OCI-LY7 (cell line): ENCODE results near the gene SHLD1.

Source experiments
- EZH2phosphoT487 ChIP-seq: fragments of 200-600 bp; sonication (generic); IDR thresholded peaks from 2 replicates; pipeline ENCODE4 v1.6.1; 2018; ENCODE audit warnings: low read depth, borderline replicate concordance, mild to moderate bottlenecking, mixed run types, antibody characterized with exemption, low read length, moderate library complexity, mixed read lengths
- TF ChIP-seq, protein P1 (sequence below): fragments of 200-600 bp; sonication (generic); conservative IDR thresholded peaks from 2 replicates; pipeline ENCODE4 v1.5.1; 2014; ENCODE audit warnings: mild to moderate bottlenecking, antibody characterized with exemption, low read length, moderate library complexity, mixed read lengths

DNA sequence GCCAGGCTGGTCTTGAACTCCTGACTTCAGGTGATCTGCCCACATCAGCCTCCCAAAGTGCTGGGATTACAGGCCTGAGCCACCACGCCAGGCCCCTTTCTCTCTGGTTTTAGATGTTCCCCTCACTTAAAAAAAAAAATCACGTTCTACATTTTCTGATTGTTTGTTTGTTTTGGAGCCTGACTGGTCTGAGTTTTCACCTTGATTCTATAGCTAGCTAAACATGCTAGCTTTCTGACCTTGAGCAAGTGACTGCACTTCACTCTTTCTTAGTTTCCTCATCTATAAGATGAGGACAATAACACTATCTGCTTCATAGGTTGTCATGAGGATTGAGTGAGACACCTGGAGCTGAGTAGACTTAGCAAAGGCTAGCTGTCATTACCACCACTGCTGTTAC is 43.7 kb downstream of the SHLD1 start:
- TF ChIP-seq, protein P1, sequence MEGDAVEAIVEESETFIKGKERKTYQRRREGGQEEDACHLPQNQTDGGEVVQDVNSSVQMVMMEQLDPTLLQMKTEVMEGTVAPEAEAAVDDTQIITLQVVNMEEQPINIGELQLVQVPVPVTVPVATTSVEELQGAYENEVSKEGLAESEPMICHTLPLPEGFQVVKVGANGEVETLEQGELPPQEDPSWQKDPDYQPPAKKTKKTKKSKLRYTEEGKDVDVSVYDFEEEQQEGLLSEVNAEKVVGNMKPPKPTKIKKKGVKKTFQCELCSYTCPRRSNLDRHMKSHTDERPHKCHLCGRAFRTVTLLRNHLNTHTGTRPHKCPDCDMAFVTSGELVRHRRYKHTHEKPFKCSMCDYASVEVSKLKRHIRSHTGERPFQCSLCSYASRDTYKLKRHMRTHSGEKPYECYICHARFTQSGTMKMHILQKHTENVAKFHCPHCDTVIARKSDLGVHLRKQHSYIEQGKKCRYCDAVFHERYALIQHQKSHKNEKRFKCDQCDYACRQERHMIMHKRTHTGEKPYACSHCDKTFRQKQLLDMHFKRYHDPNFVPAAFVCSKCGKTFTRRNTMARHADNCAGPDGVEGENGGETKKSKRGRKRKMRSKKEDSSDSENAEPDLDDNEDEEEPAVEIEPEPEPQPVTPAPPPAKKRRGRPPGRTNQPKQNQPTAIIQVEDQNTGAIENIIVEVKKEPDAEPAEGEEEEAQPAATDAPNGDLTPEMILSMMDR: no peak
- TF ChIP-seq EZH2phosphoT487: no peak
